ENCODE data around the gene PRDM11. TPM values are rescaled to one million over a fixed set of nuclear protein-coding genes. Genes with fewer than 3 reads are reported as not detected.

The PRDM11 gene
- total and polyA plus RNA-seq, 10 of the 15 experiments (the other 5 are each of a cell fraction or from before 2014, with no cell fraction given): 0.03 to 2.4 (median 0.53) TPM

DNA sequence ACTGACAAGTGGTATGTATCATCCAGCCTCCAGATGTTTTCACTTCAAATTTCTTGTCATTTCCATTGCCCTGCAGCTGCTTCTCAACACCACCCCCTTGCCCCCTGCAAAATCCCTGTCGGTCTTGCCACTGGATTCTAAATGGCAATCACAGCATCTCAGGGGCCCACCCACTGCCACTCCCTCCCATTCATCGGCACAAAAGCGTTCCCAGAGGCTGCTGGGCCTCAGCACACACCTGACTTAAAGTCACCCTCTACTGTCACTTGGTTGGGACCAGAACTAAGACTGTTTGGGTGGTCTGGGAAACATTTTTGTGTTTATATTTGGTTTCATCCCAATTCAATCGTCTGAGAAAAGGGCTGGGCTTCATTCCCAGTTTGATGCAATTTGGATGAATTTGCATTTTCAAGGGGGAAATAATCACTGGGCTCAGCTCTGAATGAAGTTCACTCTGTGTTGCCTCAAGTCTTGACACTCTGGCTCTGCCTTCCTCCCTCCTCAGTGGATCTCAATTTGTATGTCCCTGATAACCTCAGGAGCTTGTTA, 112.6 kb downstream of the PRDM11 start (continued):
- TF ChIP-seq, protein P1, sequence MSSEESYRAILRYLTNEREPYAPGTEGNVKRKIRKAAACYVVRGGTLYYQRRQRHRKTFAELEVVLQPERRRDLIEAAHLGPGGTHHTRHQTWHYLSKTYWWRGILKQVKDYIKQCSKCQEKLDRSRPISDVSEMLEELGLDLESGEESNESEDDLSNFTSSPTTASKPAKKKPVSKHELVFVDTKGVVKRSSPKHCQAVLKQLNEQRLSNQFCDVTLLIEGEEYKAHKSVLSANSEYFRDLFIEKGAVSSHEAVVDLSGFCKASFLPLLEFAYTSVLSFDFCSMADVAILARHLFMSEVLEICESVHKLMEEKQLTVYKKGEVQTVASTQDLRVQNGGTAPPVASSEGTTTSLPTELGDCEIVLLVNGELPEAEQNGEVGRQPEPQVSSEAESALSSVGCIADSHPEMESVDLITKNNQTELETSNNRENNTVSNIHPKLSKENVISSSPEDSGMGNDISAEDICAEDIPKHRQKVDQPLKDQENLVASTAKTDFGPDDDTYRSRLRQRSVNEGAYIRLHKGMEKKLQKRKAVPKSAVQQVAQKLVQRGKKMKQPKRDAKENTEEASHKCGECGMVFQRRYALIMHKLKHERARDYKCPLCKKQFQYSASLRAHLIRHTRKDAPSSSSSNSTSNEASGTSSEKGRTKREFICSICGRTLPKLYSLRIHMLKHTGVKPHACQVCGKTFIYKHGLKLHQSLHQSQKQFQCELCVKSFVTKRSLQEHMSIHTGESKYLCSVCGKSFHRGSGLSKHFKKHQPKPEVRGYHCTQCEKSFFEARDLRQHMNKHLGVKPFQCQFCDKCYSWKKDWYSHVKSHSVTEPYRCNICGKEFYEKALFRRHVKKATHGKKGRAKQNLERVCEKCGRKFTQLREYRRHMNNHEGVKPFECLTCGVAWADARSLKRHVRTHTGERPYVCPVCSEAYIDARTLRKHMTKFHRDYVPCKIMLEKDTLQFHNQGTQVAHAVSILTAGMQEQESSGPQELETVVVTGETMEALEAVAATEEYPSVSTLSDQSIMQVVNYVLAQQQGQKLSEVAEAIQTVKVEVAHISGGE (CRISPR knock-in tag; IDR thresholded peaks at IDR 0.05): no peak
- TF ChIP-seq NFYB (IDR thresholded peaks at IDR 0.05; ENCODE audit: insufficient read depth, low read depth, low read length) (no peak), SREBF2 (IDR thresholded peaks at IDR 0.05; ENCODE audit: low read length) (no peak), NFIC (IDR thresholded peaks at IDR 0.05; ENCODE audit: low read depth, low read length) (no peak), BRCA1 (IDR thresholded peaks at IDR 0.05; ENCODE audit: low read depth, low read length) (no peak)
- TF ChIP-seq, protein P2, sequence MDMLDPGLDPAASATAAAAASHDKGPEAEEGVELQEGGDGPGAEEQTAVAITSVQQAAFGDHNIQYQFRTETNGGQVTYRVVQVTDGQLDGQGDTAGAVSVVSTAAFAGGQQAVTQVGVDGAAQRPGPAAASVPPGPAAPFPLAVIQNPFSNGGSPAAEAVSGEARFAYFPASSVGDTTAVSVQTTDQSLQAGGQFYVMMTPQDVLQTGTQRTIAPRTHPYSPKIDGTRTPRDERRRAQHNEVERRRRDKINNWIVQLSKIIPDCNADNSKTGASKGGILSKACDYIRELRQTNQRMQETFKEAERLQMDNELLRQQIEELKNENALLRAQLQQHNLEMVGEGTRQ (IDR thresholded peaks at IDR 0.05; ENCODE audit: borderline replicate concordance, low read depth, low read length): no peak

DNA sequence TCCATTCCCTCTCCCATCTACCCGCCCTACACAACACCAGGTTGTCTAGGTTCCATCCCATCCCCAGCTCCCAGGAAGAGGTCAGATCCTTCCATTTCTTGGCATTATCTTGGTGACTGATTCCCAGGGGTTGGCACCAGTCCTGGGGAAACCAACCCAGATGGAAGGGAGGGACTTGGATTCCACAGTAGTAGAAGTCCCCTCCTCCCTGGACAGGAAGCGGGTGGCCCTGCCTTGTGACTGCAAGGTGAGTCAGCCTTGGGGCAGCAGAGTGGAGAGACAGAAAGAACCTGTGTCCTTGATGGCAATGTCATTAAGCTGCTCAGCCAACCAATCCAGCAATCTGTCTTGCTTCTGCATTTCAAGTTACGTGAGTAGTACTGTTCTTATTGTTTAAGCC, 113.2 kb downstream of the PRDM11 start:
- FAIRE-seq: no peak
- ChIA-PET RAD21 (ENCODE audit: unreplicated experiment) (no interaction called here), POLR2A (no interaction called here), SMC1A (ENCODE audit: uncharacterized antibody, unreplicated experiment) (no interaction called here), CTCF (no interaction called here)
- H3K9me3 ChIP-seq (replicated peaks; ENCODE audit: control insufficient read depth, insufficient read depth, low read length): no peaks in the 10 kb centered on the region
- intact Hi-C loops (cut with micrococcal nuclease; ENCODE audit: unreplicated experiment): no loop called here
- 0% methylated on average over 3 of the region's 3 CpGs for WGBS (ENCODE audit: insufficient coverage, insufficient replicate concordance, low lambda C conversion rate, missing lambda C conversion rate)
- H3K4me2 ChIP-seq (ENCODE audit: control insufficient read depth, insufficient read depth): no peak overlapping the region
- no peak for ATAC-seq
- H3K36me3 ChIP-seq (ENCODE audit: control insufficient read depth in 2 of 2, insufficient read depth in 2 of 2, low read length in 1 of 2): no peaks in the 10 kb centered on the region
- H3K4me1 ChIP-seq (ENCODE audit: control insufficient read depth, insufficient read depth, low read length): no peaks in the 10 kb centered on the region
- TF ChIP-seq ZBED1 (IDR thresholded peaks at IDR 0.05; ENCODE audit: borderline replicate concordance) (no peak), RUNX3 (IDR thresholded peaks at IDR 0.05; ENCODE audit: low read length) (no peak), MTA3 (IDR thresholded peaks at IDR 0.05; ENCODE audit: borderline replicate concordance, low read length) (no peak), SMAD1 (IDR thresholded peaks at IDR 0.05; ENCODE audit: low read depth, partially characterized antibody) (no peak), RAD51 (IDR thresholded peaks at IDR 0.05) (no peak)
- TF ChIP-seq, protein P3, sequence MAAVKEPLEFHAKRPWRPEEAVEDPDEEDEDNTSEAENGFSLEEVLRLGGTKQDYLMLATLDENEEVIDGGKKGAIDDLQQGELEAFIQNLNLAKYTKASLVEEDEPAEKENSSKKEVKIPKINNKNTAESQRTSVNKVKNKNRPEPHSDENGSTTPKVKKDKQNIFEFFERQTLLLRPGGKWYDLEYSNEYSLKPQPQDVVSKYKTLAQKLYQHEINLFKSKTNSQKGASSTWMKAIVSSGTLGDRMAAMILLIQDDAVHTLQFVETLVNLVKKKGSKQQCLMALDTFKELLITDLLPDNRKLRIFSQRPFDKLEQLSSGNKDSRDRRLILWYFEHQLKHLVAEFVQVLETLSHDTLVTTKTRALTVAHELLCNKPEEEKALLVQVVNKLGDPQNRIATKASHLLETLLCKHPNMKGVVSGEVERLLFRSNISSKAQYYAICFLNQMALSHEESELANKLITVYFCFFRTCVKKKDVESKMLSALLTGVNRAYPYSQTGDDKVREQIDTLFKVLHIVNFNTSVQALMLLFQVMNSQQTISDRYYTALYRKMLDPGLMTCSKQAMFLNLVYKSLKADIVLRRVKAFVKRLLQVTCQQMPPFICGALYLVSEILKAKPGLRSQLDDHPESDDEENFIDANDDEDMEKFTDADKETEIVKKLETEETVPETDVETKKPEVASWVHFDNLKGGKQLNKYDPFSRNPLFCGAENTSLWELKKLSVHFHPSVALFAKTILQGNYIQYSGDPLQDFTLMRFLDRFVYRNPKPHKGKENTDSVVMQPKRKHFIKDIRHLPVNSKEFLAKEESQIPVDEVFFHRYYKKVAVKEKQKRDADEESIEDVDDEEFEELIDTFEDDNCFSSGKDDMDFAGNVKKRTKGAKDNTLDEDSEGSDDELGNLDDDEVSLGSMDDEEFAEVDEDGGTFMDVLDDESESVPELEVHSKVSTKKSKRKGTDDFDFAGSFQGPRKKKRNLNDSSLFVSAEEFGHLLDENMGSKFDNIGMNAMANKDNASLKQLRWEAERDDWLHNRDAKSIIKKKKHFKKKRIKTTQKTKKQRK (IDR thresholded peaks at IDR 0.05; ENCODE audit: low read depth, low read length): no peak
- H2AFZ ChIP-seq (ENCODE audit: control insufficient read depth, low read depth, low read length): no peak overlapping the region
- H4K20me1 ChIP-seq (ENCODE audit: control insufficient read depth, insufficient read depth): no peaks in the 10 kb centered on the region
- H3K4me3 ChIP-seq: no peak overlapping the region
- DNase-seq (ENCODE audit: low read depth, low spot score): no peak
- BruUV-seq (replicated peaks): no TSS peak
- in situ Hi-C loops (cut with MboI): no loop called here
- H3K9ac ChIP-seq (ENCODE audit: control insufficient read depth, insufficient read depth, low read length): no peak overlapping the region
- H3K79me2 ChIP-seq (ENCODE audit: control insufficient read depth, insufficient read depth, low read length): no peaks in the 10 kb centered on the region
- H3K27ac ChIP-seq (ENCODE audit: control insufficient read depth, insufficient read depth): no peak overlapping the region
- peaks cover 3% of the 10 kb centered on the region in 2 experiments for H3K27me3 ChIP-seq (replicated peaks in 1 of 2; ENCODE audit: control insufficient read depth in 2 of 2, insufficient read depth in 2 of 2, low read length in 1 of 2)
